Measurements from ENCODE around the gene SMOC2. TPM values are rescaled to one million over a fixed set of nuclear protein-coding genes. Genes with fewer than 3 reads are reported as not detected.
"Not testable (repeated sequence)": the region's sequence is repeated elsewhere in the genome, so short reads cannot be mapped to it uniquely, and the experiment has no call there.

Gene SMOC2
- total RNA-seq, 2 donors from 2014 or later = not detected

GRCh38 chr6:168602576-168602975 is 161.6 kb downstream of the SMOC2 start:
- Mint-ChIP-seq H3K36me3 (no peaks in the 10 kb centered on the region), H3K27ac (no peak overlapping the region), H3K9me3 (peaks cover 11% of the 10 kb centered on the region in 2 donors)
- DNase-seq (ENCODE audit: low spot score in 2 of 2) = no peak
- no peak for ATAC-seq

DNA sequence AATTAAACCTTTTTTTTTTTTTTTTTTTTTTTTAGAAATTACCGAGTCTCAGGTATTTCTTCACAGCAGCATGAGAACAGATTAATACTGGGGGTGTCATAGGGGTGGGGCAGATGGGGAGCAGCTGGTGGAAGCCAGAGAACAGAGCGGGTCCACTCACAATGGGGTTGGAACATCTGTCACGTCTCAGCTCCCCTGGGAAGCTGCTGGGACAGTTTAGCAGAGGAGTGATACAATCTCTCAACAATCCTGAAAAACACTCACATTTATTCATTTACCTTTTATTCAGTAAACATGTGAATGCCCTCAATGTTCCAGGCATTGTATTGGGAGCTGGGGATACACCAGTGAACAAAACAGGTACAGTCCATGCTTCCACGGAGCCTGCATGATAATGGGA is 162.2 kb downstream of the SMOC2 start:
- peaks cover 11% of the 10 kb centered on the region in 2 donors for H3K9me3 Mint-ChIP-seq
- no peak for DNase-seq (ENCODE audit: low spot score in 2 of 2)

GRCh38 chr6:168605964-168606363 is 165.0 kb downstream of the SMOC2 start:
- ATAC-seq = no peak
- Mint-ChIP-seq H3K27ac (no peak overlapping the region), H3K36me3 (no peaks in the 10 kb centered on the region), H3K9me3 (no peaks in the 10 kb centered on the region)
- DNase-seq (ENCODE audit: low spot score in 2 of 2) = no peak

More for the DNA sequence above, 162.2 kb downstream of the SMOC2 start:
- Mint-ChIP-seq H3K36me3 (no peaks in the 10 kb centered on the region), H3K27ac (no peak overlapping the region)
- no peak for ATAC-seq

DNA sequence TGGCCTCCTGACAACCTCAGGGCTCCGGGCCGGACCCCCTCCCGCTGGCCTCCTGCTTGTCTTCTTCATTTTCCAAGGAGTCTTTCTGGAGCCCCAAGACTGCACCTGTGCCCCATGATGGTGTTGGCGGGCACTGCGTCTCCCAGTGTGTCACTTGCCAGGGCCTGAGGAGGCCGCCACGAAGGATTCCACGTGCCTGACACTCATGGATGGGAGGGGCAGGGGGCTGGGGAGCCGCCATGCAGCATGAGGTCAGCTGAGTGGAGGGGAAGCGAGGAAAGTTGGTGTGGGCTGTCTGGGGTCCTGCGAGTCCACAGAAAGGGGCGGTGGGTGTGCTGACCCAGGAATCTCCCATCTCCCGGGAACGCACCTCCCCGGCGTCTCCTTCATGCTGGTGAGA is 165.7 kb downstream of the SMOC2 start:
- no peaks in the 10 kb centered on the region for H3K9me3 Mint-ChIP-seq
- H3K27ac Mint-ChIP-seq = no peak overlapping the region
- DNase-seq (ENCODE audit: low spot score in 2 of 2) (no peak), ATAC-seq (no peak)
- H3K36me3 Mint-ChIP-seq = no peaks in the 10 kb centered on the region

- ATAC-seq (no peak), DNase-seq (ENCODE audit: low spot score in 2 of 2) (no peak)
- H3K36me3 Mint-ChIP-seq = no peaks in the 10 kb centered on the region
- no peak overlapping the region for H3K27ac Mint-ChIP-seq
- no peaks in the 10 kb centered on the region for H3K9me3 Mint-ChIP-seq
These were observed 166.5 kb downstream of the SMOC2 start for GRCh38 chr6:168607272-168608112.

- Mint-ChIP-seq H3K9me3 (no peaks in the 10 kb centered on the region), H3K27ac (no peak overlapping the region), H3K36me3 (no peaks in the 10 kb centered on the region)
- ATAC-seq = no peak
- no peak for DNase-seq (ENCODE audit: low spot score in 2 of 2)
These were observed 167.1 kb downstream of the SMOC2 start for GRCh38 chr6:168608113-168608400.

DNA sequence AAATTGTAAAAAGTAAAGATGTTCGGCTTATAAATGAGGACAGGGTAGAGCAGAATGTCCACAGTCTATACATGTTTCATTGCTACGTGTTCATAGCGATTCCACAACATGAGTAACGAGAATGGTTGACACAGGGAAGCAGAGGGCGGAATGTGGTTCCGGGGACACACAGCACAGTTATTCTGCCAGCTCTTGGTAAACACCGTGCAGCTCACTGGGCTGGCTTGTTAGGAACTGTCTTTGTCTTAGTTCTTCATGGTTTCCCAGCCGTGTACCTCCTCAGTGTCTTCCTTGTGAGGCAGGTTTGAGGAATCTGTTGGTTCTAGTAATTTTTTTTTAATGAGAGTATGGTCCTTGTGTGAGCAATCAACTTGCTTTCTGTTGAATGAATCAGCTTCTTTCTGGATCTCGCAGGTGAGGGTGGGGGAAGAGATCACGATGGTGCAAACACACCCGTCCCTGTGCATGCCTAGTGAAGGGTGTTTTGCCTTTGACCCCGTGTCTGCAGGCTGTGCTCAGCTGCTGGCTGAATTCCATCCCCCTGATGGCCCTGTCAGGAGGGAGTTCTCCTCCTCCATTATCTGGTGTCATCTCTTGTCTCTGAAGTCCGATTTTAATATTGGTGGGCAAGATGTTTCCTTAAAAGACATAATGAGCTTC is 168.2 kb downstream of the SMOC2 start:
- Mint-ChIP-seq H3K9me3 (no peaks in the 10 kb centered on the region), H3K27ac (no peak overlapping the region), H3K36me3 (no peaks in the 10 kb centered on the region)
- DNase-seq (ENCODE audit: low spot score in 2 of 2) (no peak), ATAC-seq (no peak)

DNA sequence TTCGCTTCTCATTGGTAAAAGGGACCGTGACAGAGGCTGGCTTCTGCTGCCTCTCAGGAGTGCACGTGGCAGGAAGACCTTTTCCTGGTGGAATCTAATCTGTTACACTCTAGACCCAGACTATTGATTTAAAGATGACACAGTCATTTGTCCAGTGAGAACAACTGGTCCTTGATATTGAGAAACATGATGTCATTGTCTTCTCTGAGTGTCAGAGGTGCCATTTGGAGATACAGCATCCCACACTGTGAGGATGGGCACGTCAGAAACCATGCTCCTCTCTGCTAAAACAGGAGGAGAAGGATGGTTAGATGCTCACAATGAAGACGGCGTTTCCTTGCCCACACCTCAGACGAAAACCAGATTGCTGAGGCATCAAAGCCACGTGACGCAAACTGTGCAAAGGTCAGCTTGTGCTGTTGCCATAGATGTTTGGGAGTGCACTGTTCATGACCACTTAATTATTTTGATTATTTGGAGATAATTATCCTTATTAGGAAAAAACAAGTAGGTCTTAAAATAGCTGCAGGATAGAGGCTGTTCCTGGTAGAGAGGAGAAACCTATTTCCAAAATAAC is 169.0 kb downstream of the SMOC2 start:
- Mint-ChIP-seq H3K36me3 (no peaks in the 10 kb centered on the region), H3K27ac (no peak overlapping the region), H3K9me3 (no peaks in the 10 kb centered on the region)
- DNase-seq (ENCODE audit: low spot score in 2 of 2) (no peak), ATAC-seq (no peak)

DNA sequence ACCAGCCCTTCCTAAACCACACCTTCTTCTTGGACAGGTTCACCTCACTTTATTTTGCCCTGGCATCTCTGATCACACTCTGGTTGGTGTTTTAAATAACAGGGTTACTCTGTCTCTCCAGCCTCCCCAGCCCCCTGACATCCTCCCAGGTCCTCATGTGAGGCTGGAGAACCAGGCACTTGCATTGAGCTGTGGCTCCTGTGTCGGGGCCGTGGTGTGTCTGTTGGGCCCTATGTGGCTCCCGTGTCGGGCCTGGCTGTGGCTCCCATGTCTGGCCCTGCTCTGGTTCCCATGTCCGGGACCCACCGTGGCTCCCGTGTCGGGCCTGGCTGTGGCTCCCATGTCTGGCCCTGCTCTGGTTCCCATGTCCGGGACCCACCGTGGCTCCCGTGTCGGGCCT is 170.0 kb downstream of the SMOC2 start:
- H3K36me3 Mint-ChIP-seq; ATAC-seq; DNase-seq (ENCODE audit: low spot score in 2 of 2); H3K27ac Mint-ChIP-seq; H3K9me3 Mint-ChIP-seq: not testable (repeated sequence)

DNA sequence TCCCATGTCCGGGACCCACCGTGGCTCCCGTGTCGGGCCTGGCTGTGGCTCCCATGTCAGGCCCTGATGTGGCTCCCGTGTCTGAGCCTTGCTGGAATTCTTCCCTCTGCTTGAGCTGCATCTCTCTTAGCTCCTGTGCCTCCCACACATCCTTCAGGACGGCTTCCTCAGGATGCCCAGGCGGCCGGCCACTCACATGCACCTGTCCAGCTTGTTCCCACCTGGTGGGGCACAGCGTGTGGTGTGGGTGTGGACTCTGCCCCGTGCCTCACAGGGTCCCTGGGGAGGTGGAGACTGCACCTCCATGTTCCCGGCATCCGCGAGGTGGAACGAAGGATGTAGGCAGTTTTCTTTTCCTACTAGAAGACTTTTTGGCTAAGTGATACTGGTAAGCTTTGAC is 170.7 kb downstream of the SMOC2 start:
- DNase-seq (ENCODE audit: low spot score in 2 of 2) = no peak
- H3K27ac Mint-ChIP-seq = no peak overlapping the region
- H3K36me3 Mint-ChIP-seq = peaks cover 8 to 11% of the 10 kb centered on the region in 2 donors
- H3K9me3 Mint-ChIP-seq = peaks cover 3 to 5% of the 10 kb centered on the region in 2 donors
- ATAC-seq = no peak

DNA sequence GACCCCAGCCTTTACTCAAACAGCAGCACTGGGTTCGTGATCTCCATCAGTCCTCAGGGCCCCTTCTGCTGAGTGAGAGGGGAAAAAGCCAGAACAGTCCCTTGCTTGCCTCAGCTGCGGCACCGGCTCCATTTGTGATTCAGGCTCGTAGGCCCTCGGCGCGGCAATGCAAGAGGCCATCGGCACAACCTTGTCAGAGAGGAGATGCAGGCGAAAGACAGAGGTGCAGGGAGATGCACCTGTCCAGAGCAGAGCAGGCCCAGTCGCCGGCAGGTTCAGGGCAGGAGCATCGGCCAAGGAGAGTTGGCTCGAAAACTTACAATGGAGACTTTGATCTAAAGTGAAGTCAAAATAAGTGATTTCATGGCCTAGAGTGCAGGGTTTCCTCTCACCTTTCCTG is 171.6 kb downstream of the SMOC2 start:
- DNase-seq (ENCODE audit: low spot score in 2 of 2) (no peak), ATAC-seq (no peak)
- peaks cover 8 to 11% of the 10 kb centered on the region in 2 donors for H3K36me3 Mint-ChIP-seq
- peaks cover 3 to 6% of the 10 kb centered on the region in 2 donors for H3K9me3 Mint-ChIP-seq
- H3K27ac Mint-ChIP-seq = no peak overlapping the region

DNA sequence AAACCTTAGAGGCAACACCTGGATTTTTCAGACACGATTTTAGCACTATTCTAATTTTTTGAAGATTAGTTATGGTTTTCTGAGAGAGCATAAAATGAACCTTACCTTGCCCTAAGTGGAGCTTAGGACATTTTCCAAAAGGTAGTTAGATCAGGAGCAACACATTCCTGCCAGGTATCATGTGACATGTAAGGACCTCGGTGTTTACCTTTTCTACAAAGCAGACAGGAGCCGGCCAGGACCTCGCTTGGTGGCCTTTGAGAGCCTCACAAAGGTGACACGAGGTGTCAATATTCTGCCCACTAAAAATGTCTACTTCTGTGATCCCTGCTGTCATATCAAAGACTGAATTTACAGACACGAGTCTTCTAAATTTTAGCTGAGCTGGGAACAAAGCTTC is 174.9 kb downstream of the SMOC2 start:
- no peak overlapping the region for H3K27ac Mint-ChIP-seq
- DNase-seq (ENCODE audit: low spot score in 2 of 2) (no peak), ATAC-seq (no peak)
- peaks cover 3 to 19% of the 10 kb centered on the region in 2 donors for H3K9me3 Mint-ChIP-seq
- H3K36me3 Mint-ChIP-seq = peaks cover 11 to 12% of the 10 kb centered on the region in 2 donors

DNA sequence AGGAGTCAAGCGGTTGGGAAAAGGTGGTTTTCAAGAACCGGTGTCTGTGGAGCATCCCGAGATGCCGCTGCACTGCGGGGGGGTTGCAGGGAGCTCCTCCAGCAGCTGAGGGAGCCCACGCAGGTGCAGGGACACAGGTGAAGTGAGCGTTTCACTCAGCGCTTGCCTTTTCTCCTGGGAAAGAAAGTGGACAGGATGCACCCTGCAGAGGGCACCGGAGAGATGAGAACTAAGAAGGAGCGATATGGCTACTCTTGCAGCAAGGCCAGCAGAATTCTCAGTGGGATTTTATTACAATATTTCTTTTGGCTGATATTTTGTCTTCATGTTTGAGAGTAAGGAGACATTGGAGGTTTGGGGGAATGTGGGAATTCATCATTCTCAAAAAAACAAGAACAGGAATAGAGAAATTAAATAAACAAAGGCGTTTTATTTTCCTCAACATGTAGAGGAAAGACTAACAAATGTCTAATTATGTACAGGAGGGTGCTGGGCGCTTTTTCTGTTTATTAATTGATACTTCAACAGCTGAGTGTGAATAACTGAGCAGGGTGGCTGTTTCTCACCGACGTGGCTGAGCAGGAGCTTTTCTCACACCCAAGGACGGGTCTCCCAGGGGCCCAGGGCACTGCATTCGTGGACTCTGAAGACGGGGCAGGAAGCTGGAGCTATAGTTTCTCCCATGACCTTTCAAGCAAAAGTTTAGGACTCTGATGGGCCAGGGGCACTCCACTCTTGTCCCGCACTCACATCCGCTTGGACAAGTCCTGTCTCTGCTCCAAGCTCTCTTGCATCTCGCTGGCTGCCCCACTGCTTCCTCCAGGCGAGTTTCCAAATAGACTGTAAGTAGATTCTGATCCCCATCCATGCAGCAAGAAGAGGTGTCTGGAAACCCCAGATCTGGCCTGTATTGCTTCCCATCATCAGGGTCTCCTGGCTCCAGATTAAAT is 176.1 kb downstream of the SMOC2 start:
- no peak overlapping the region for H3K27ac Mint-ChIP-seq
- H3K36me3 Mint-ChIP-seq = peaks cover 11 to 22% of the 10 kb centered on the region in 2 donors
- ATAC-seq (no peak), DNase-seq (ENCODE audit: low spot score in 2 of 2) (no peak)
- peaks cover 3 to 25% of the 10 kb centered on the region in 2 donors for H3K9me3 Mint-ChIP-seq

GRCh38 chr6:168618546-168619315 is 177.7 kb downstream of the SMOC2 start:
- H3K27ac Mint-ChIP-seq = no peak overlapping the region
- DNase-seq (ENCODE audit: low spot score in 2 of 2) = no peak
- no peak for ATAC-seq
- H3K36me3 Mint-ChIP-seq = peaks cover 11 to 22% of the 10 kb centered on the region in 2 donors
- peaks cover 3 to 25% of the 10 kb centered on the region in 2 donors for H3K9me3 Mint-ChIP-seq

DNA sequence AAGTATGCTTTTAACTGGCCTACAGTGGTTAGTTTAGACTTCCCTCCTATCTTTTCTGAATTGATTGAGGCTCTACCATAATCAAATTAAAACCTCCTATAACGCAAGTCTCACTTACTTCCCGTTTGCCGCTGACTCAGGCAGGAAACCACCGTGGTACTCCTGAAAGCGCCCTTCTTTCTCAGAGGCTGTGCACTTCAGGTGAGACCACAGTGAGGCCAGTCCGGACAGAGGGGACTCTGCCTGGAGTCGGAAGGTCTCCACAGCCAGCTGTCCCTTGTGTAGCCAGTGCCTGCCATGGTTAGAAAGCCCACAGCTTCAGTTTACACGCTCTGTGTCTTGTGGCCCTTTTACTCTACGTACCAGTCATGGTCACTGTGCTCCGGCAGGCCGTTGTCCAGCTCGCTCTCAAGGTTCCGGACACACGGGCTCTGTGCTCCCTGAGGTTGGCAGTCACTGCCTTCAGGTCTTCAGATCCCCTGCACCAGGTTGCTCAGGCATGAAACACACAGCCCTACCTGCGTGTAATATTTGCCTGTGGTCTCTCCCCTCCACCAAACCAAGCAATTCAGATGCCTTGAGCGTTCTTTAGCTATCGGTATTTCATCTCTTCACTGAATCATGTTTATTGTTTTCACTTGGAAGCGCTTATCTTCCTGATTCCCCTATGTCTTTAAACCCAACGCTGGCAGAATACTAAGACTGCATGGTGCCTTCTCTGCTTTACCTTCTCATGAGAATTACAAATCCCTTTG is 178.8 kb downstream of the SMOC2 start:
- peaks cover 11 to 22% of the 10 kb centered on the region in 2 donors for H3K36me3 Mint-ChIP-seq
- no peak overlapping the region for H3K27ac Mint-ChIP-seq
- H3K9me3 Mint-ChIP-seq = peaks cover 3 to 25% of the 10 kb centered on the region in 2 donors
- peak; percentile 74 to 79 for ATAC-seq
- DNase-seq (ENCODE audit: low spot score in 2 of 2) = peak in 1 of 2 donors; percentile 15

Measured in activated naive CD4-positive, alpha-beta T cell treated with anti-CD3 and anti-CD28 coated beads, Interleukin-2, amount 50 U/mL, for 72 hours (primary cell).